HG03565 (cell line): ENCODE results near the gene EGFL7.

ENCODE experiments used
- ATAC-seq: cut with Tn5 transposase; IDR thresholded peaks from one replicate; pipeline ENCODE4 v1.9.1; 2021; ENCODE audit warnings: mild to moderate bottlenecking, moderate library complexity; ENCODE audit not compliant: unreplicated experiment

Gene EGFL7

GRCh38 chr9:136684799-136685198 is 22.1 kb downstream of the EGFL7 start:
- no peak for ATAC-seq

GRCh38 chr9:136685216-136685615 is 22.5 kb downstream of the EGFL7 start:
- ATAC-seq, result no peak

- ATAC-seq, result no peak
Measured at GRCh38 chr9:136685790-136686533, 23.2 kb downstream of the EGFL7 start.

- ATAC-seq, result no peak
Measured at GRCh38 chr9:136686534-136686793, 23.7 kb downstream of the EGFL7 start.

GRCh38 chr9:136686794-136687711 is 24.3 kb downstream of the EGFL7 start, which contains the start of gene AGPAT2:
AGPAT2 (minus strand) TSS chr9:136687457; CDS start chr9:136687357, 100 bp downstream.
- no peak for ATAC-seq

- no peak for ATAC-seq
Measured at GRCh38 chr9:136687721-136688223, 25.1 kb downstream of the EGFL7 start.

- no peak for ATAC-seq
Measured at GRCh38 chr9:136688274-136689107, 25.8 kb downstream of the EGFL7 start.

- ATAC-seq, result no peak
Measured at GRCh38 chr9:136689108-136689460, 26.4 kb downstream of the EGFL7 start.

GRCh38 chr9:136690104-136690805 is 27.5 kb downstream of the EGFL7 start:
- ATAC-seq, result no peak

GRCh38 chr9:136690806-136691261 is 28.1 kb downstream of the EGFL7 start:
- ATAC-seq, result no peak

GRCh38 chr9:136691316-136692184 is 28.8 kb downstream of the EGFL7 start:
- no peak for ATAC-seq

GRCh38 chr9:136692185-136693134 is 29.7 kb downstream of the EGFL7 start:
- ATAC-seq, result no peak

GRCh38 chr9:136693135-136693489 is 30.4 kb downstream of the EGFL7 start:
- no peak for ATAC-seq

- ATAC-seq, result no peak
Measured at GRCh38 chr9:136693490-136694162, 30.9 kb downstream of the EGFL7 start.

GRCh38 chr9:136694163-136694871 is 31.6 kb downstream of the EGFL7 start:
- ATAC-seq, result no peak

GRCh38 chr9:136694872-136695247 is 32.1 kb downstream of the EGFL7 start:
- ATAC-seq, result no peak

GRCh38 chr9:136695435-136695895 is 32.7 kb downstream of the EGFL7 start:
- ATAC-seq, result no peak
